Sigmoid colon (tissue), 7 donors: Measurements from ENCODE around the gene ABHD12. TPM values are rescaled to one million over a fixed set of nuclear protein-coding genes. Genes with fewer than 3 reads are reported as not detected.
A peak's percentile ranks its signal among the peaks of the same experiment; 100 is the strongest.

Experiments
- DNase-seq: peaks from one replicate; pipeline ENCODE4 v3.0.0-alpha.2; 2019
- H3K27ac ChIP-seq, 4 donors: fragments of 200-600 bp; sonication (generic); one replicate each; pipeline ENCODE4 v1.5.1; 2016 to 2019; ENCODE audit warnings: mild to moderate bottlenecking in 1 of 4
- H3K27me3 ChIP-seq, 3 donors: fragments of 200-600 bp; sonication (generic); one replicate each; pipeline ENCODE4 v1.5.1; 2019; ENCODE audit warnings: mild to moderate bottlenecking in 1 of 3
- H3K36me3 ChIP-seq, 4 donors: fragments of 200-600 bp; sonication (generic); one replicate each; pipeline ENCODE4 v1.5.1; 2016 to 2019
- H3K4me1 ChIP-seq, 4 donors: fragments of 200-600 bp; sonication (generic); one replicate each; pipeline ENCODE4 v1.5.1; 2017 to 2019
- H3K4me3 ChIP-seq, 4 donors: fragments of 200-600 bp; sonication (generic); one replicate each; pipeline ENCODE4 v1.5.1; 2017 to 2019; ENCODE audit warnings: mild to moderate bottlenecking in 2 of 4, moderate library complexity in 1 of 4
- H3K9me3 ChIP-seq, 4 donors: fragments of 200-600 bp in 3 of 4; sonication (generic) in 3 of 4; one replicate each; pipeline versions ENCODE4 v1.5.1 to v1.6.1; 2013 to 2019
- CTCF ChIP-seq, 4 experiments: fragments of 450-650 bp in 3 of 4; fragments of 200-600 bp in 1 of 4; IDR thresholded peaks; one replicate each; pipeline ENCODE4 v1.5.1; 2016 to 2019; ENCODE audit warnings: antibody characterized with exemption in 4 of 4, mild to moderate bottlenecking in 3 of 4, moderate library complexity in 2 of 4
- EP300 ChIP-seq, 4 donors: sonication (generic); formaldehyde crosslinking; IDR thresholded peaks; one replicate each; pipeline ENCODE4 v1.6.1; 2017; ENCODE audit warnings: antibody characterized with exemption in 4 of 4
- POLR2A ChIP-seq, 2 donors: fragments of 450-650 bp; IDR thresholded peaks; one replicate each; pipeline ENCODE4 v1.6.1; 2016; ENCODE audit warnings: antibody characterized with exemption in 2 of 2, mild to moderate bottlenecking in 2 of 2, moderate library complexity in 2 of 2
- POLR2AphosphoS5 ChIP-seq, 4 donors: sonication (generic); formaldehyde crosslinking; IDR thresholded peaks; one replicate each; pipeline ENCODE4 v1.6.1; 2017; ENCODE audit warnings: antibody characterized with exemption in 4 of 4
- WGBS, 2 donors: extraction: QIAGEN DNeasy Blood & Tissue Kit; methylation state at CpG; one replicate each; pipeline ENCODE4 v1.1.7; 2013; 5-methylcytosine and 5-hydroxymethylcytosine counted together
- intact Hi-C: fragments of 100-400 bp; cut with DNase I; formaldehyde crosslinking; loops from one replicate; pipeline ENCODE4 v1.15.1; 2023
- polyA plus RNA-seq, 3 donors: library from polyadenylated mRNA; stranded (reverse); fragments of 200-250 nt; gene quantifications; one replicate each; pipeline ENCODE4 v1.2.3, GENCODE V29; 2013
- total RNA-seq, 4 donors: library from RNA; depleted of rRNA; stranded (reverse); fragments of >200 nt; gene quantifications; one replicate each; pipeline ENCODE4 v1.1.0, GENCODE V29; 2016
- donor health status: healthy with polysubstance abuse.
- donor health status: Bipolar disorder and iron deficiency.
- donor health status: healthy.

Gene ABHD12
- total and polyA plus RNA-seq, 7 donors = 18.9 to 49.0 (median 35.7) TPM

GRCh38 chr20:25422032-25422431, 31.4 kb upstream of the ABHD12 start:
- Histone ChIP-seq H3K4me1 (no peaks in the 10 kb centered on the region), H3K9me3 (no peaks in the 10 kb centered on the region), H3K27ac (no peak overlapping the region), H3K36me3 (no peaks in the 10 kb centered on the region), H3K4me3 (no peak overlapping the region), H3K27me3 (no peaks in the 10 kb centered on the region)
- WGBS, 2 donors = 81 to 88% methylated on average over 4 of the region's 4 CpGs
- TF ChIP-seq POLR2AphosphoS5 (IDR thresholded peaks at IDR 0.05) (no peak), CTCF (IDR thresholded peaks at IDR 0.05) (no peak)
- no peak for DNase-seq
- intact Hi-C loops = no loop called here

GRCh38 chr20:25421102-25421501, 30.5 kb upstream of the ABHD12 start:
- no peak for DNase-seq
- H3K4me1 ChIP-seq = no peaks in the 10 kb centered on the region
- intact Hi-C loops = no loop called here

GRCh38 chr20:25418776-25419175, 28.1 kb upstream of the ABHD12 start:
- Histone ChIP-seq H3K4me3 (no peak overlapping the region), H3K27me3 (no peaks in the 10 kb centered on the region), H3K4me1 (no peaks in the 10 kb centered on the region), H3K36me3 (no peaks in the 10 kb centered on the region), H3K9me3 (no peaks in the 10 kb centered on the region), H3K27ac (no peak overlapping the region)
- no peak for DNase-seq
- 85 to 93% methylated on average over 1 of the region's 1 CpG for WGBS, 2 donors
- intact Hi-C loops = no loop called here
- TF ChIP-seq POLR2AphosphoS5 (IDR thresholded peaks at IDR 0.05) = no peak
- TF ChIP-seq EP300 (IDR thresholded peaks at IDR 0.05) = no peak
- TF ChIP-seq POLR2A (IDR thresholded peaks at IDR 0.05) = no peak

More at GRCh38 chr20:25421102-25421501, 30.5 kb upstream of the ABHD12 start:
- Histone ChIP-seq H3K27me3 (no peaks in the 10 kb centered on the region), H3K9me3 (no peaks in the 10 kb centered on the region), H3K27ac (no peak overlapping the region), H3K36me3 (no peaks in the 10 kb centered on the region), H3K4me3 (no peak overlapping the region)
- TF ChIP-seq EP300 (IDR thresholded peaks at IDR 0.05) = no peak
- no peak for TF ChIP-seq POLR2A (IDR thresholded peaks at IDR 0.05)
- no peak for TF ChIP-seq POLR2AphosphoS5 (IDR thresholded peaks at IDR 0.05)

GRCh38 chr20:25408890-25409289, 18.3 kb upstream of the ABHD12 start:
- Histone ChIP-seq H3K4me3 (no peak overlapping the region), H3K27me3 (no peaks in the 10 kb centered on the region), H3K9me3 (peaks cover 0 to under 1% (median 0%) of the 10 kb centered on the region in 4 donors), H3K36me3 (no peaks in the 10 kb centered on the region), H3K4me1 (peaks cover 0 to 9% (median 8%) of the 10 kb centered on the region in 4 donors), H3K27ac (no peak overlapping the region)
- DNase-seq = no peak
- 93 to 95% methylated on average over 5 of the region's 5 CpGs for WGBS, 2 donors
- intact Hi-C loops = no loop called here
- TF ChIP-seq POLR2A (IDR thresholded peaks at IDR 0.05) (no peak), CTCF (IDR thresholded peaks at IDR 0.05) (no peak), EP300 (IDR thresholded peaks at IDR 0.05) (no peak), POLR2AphosphoS5 (IDR thresholded peaks at IDR 0.05) (no peak)

GRCh38 chr20:25408170-25408547, 17.5 kb upstream of the ABHD12 start:
- TF ChIP-seq EP300 (IDR thresholded peaks at IDR 0.05) (no peak), POLR2A (IDR thresholded peaks at IDR 0.05) (no peak)
- Histone ChIP-seq H3K27ac (peak overlapping the region in 3 of 4 donors; percentile 40 to 63 (median 62)), H3K4me3 (peak overlapping the region; percentile 44 to 65 (median 56)), H3K4me1 (peaks cover 0 to 9% (median 8%) of the 10 kb centered on the region in 4 donors), H3K36me3 (no peaks in the 10 kb centered on the region), H3K27me3 (no peaks in the 10 kb centered on the region), H3K9me3 (peaks cover 0 to 8% (median 3%) of the 10 kb centered on the region in 4 donors)
- intact Hi-C loops = no loop called here
- no peak for DNase-seq
- WGBS, 2 donors = 1 to 3% methylated on average over 4 of the region's 4 CpGs

GRCh38 chr20:25407311-25408169, 16.9 kb upstream of the ABHD12 start, which contains the start of gene GINS1:
Gene GINS1 (plus strand): TSS chr20:25407673. CDS start chr20:25407821, 148 bp downstream.
- Histone ChIP-seq H3K9me3 (peaks cover 3 to 14% (median 5%) of the 10 kb centered on the region in 4 donors), H3K4me3 (peak within 1 kb of the TSS; percentile 44 to 65 (median 56)), H3K27ac (peak within 1 kb of the TSS in 3 of 4 donors; percentile 40 to 63 (median 62)), H3K27me3 (no peaks in the 10 kb centered on the region), H3K36me3 (no peaks in the 10 kb centered on the region), H3K4me1 (peaks cover 0 to 9% (median 8%) of the 10 kb centered on the region in 4 donors)
- intact Hi-C loops = no loop called here
- peak; percentile 80 for DNase-seq
- WGBS, 2 donors = 1% methylated on average over 56 of the region's 56 CpGs
- TF ChIP-seq POLR2A (IDR thresholded peaks at IDR 0.05) (no peak), POLR2AphosphoS5 (IDR thresholded peaks at IDR 0.05) (peak; percentile 24 to 71 (median 42)), CTCF (IDR thresholded peaks at IDR 0.05) (no peak), EP300 (IDR thresholded peaks at IDR 0.05) (no peak)
